A673 (cell line): ENCODE measurements around the gene CFAP92. TPM values are rescaled to one million over a fixed set of nuclear protein-coding genes. Genes with fewer than 3 reads are reported as not detected.

Experiments used
- BruUV-seq: library from RNA; stranded (reverse); fragments of 400-500 nt; replicated peaks from 2 replicates; lab custom pipeline; 2021; lab: Mats Ljungman, UMichigan
- CTCF ChIA-PET: fragments of 300-600 bp; sonication (Branson Sonifier 250); formaldehyde crosslinking; loops from one replicate; lab custom pipeline; 2022; ENCODE audit warnings: antibody characterized with exemption; lab: Charles Lee
- POLR2A ChIA-PET: fragments of 300-600 bp; sonication (Branson Sonifier 250); formaldehyde crosslinking; loops from one replicate; lab custom pipeline; 2022; ENCODE audit warnings: antibody characterized with exemption; ENCODE audit not compliant: low non-redundant PET; lab: Charles Lee
- DNase-seq: peaks from one replicate; pipeline ENCODE4 v3.0.0-alpha.2; 2015; ENCODE audit warnings: low spot score
- H3K27ac ChIP-seq: fragments of 200-600 bp; sonication (generic); 2 replicates; pipeline ENCODE4 v1.5.1; 2016; ENCODE audit warnings: mixed run types, low read depth, mild to moderate bottlenecking, mixed read lengths, antibody characterized with exemption, low read length; ENCODE audit not compliant: poor library complexity, severe bottlenecking
- H3K27me3 ChIP-seq: fragments of 200-600 bp; sonication (generic); replicated peaks from 2 replicates; pipeline ENCODE4 v1.6.1; 2017; ENCODE audit warnings: mixed run types, low read depth, mild to moderate bottlenecking, mixed read lengths, antibody characterized with exemption, low read length; ENCODE audit not compliant: insufficient read depth, poor library complexity
- H3K36me3 ChIP-seq: fragments of 200-600 bp; sonication (generic); 2 replicates; pipeline ENCODE4 v1.6.1; 2016; ENCODE audit warnings: mixed run types, mild to moderate bottlenecking, mixed read lengths, antibody characterized with exemption, low read length; ENCODE audit not compliant: insufficient read depth, poor library complexity, severe bottlenecking
- H3K4me1 ChIP-seq: fragments of 200-600 bp; sonication (generic); 2 replicates; pipeline ENCODE4 v1.6.1; 2017; ENCODE audit warnings: mixed run types, mild to moderate bottlenecking, mixed read lengths, antibody characterized with exemption, low read length; ENCODE audit not compliant: insufficient read depth, poor library complexity, severe bottlenecking
- H3K4me3 ChIP-seq: fragments of 200-600 bp; sonication (generic); 2 replicates; pipeline ENCODE4 v1.5.1; 2016; ENCODE audit warnings: low read depth, mixed run types, mild to moderate bottlenecking, mixed read lengths, low read length; ENCODE audit not compliant: poor library complexity, severe bottlenecking
- H3K9me3 ChIP-seq: fragments of 200-600 bp; sonication (generic); 2 replicates; pipeline ENCODE4 v1.6.1; 2016; ENCODE audit warnings: mixed run types, low read depth, mild to moderate bottlenecking, mixed read lengths, antibody characterized with exemption, low read length; ENCODE audit not compliant: poor library complexity, severe bottlenecking
- CTCF ChIP-seq: fragments of 300-800, 200-600 bp; sonication (generic); conservative IDR thresholded peaks from 2 replicates; pipeline ENCODE4 v1.5.1; 2017; ENCODE audit warnings: low read depth, mild to moderate bottlenecking, antibody characterized with exemption, low read length, moderate library complexity, mixed read lengths
- EZH2 ChIP-seq: fragments of 200-600 bp; sonication (generic); IDR thresholded peaks from 2 replicates; pipeline ENCODE4 v1.6.1; 2017; ENCODE audit warnings: borderline replicate concordance, low read depth, mild to moderate bottlenecking, mixed read lengths, antibody characterized with exemption, low read length; ENCODE audit not compliant: poor library complexity, severe bottlenecking
- intact Hi-C: fragments of 100-400 bp; cut with micrococcal nuclease; formaldehyde crosslinking; loops from one replicate; pipeline ENCODE4 v1.10.0; 2022; ENCODE audit not compliant: unreplicated experiment
- total RNA-seq: library from RNA; stranded (reverse); gene quantifications from 2 replicates; pipeline ENCODE4 v1.2.3, GENCODE V29; 2021

CFAP92 gene
- total RNA-seq, 1 experiment from 2014 or later: not detected

GRCh38 chr3:129040039-129040336 is 46.1 kb upstream of the CFAP92 start:
- Histone ChIP-seq H3K4me1 (peaks cover 3% of the 10 kb centered on the region), H3K27me3 (no peaks in the 10 kb centered on the region), H3K4me3 (no peak overlapping the region), H3K27ac (no peak overlapping the region), H3K36me3 (no peaks in the 10 kb centered on the region), H3K9me3 (no peaks in the 10 kb centered on the region)
- intact Hi-C loops: no loop called here
- TF ChIP-seq EZH2 (no peak), CTCF (no peak)
- CTCF ChIA-PET: interaction anchor here (0.6 kb wide), 1 partner anchor 10 kb away, joined by 7 read pairs; no protein-coding TSS in a partner anchor
- BruUV-seq: no TSS peak
- POLR2A ChIA-PET: no interaction called here
- DNase-seq: no peak

- intact Hi-C loops: no loop called here
- Histone ChIP-seq H3K27ac (no peak overlapping the region), H3K9me3 (no peaks in the 10 kb centered on the region), H3K4me3 (no peak overlapping the region), H3K27me3 (no peaks in the 10 kb centered on the region), H3K36me3 (no peaks in the 10 kb centered on the region), H3K4me1 (peaks cover 3% of the 10 kb centered on the region)
- ChIA-PET POLR2A (no interaction called here), CTCF (interaction anchor here (0.6 kb wide), 1 partner anchor 10 kb away, joined by 7 read pairs; no protein-coding TSS in a partner anchor)
- peak; percentile 56 for DNase-seq
- no TSS peak for BruUV-seq
- no peak for TF ChIP-seq CTCF
- TF ChIP-seq EZH2: no peak
Observed at GRCh38 chr3:129039271-129040038, 45.6 kb upstream of the CFAP92 start.

- no peaks in the 10 kb centered on the region for H3K36me3 ChIP-seq
- POLR2A ChIA-PET: interaction anchor here (0.5 kb wide), 1 partner anchor 1788 kb away, joined by 3 read pairs; no protein-coding TSS in a partner anchor
- CTCF ChIA-PET: no interaction called here
- no TSS peak for BruUV-seq
- H3K4me3 ChIP-seq: no peak overlapping the region
- no peak for DNase-seq
- H3K27me3 ChIP-seq: no peaks in the 10 kb centered on the region
- H3K4me1 ChIP-seq: peaks cover 3% of the 10 kb centered on the region
- no peak overlapping the region for H3K27ac ChIP-seq
- H3K9me3 ChIP-seq: no peaks in the 10 kb centered on the region
- no peak for TF ChIP-seq CTCF
- no peak for TF ChIP-seq EZH2
- intact Hi-C loops: no loop called here
Observed at GRCh38 chr3:129038121-129038855, 44.4 kb upstream of the CFAP92 start.
